Mesendoderm (in vitro differentiated cells): ENCODE measurements around the gene PCSK5.

Experiments
- DNase-seq: peaks from one replicate; pipeline ENCODE4 v3.0.0; 2013
- H2AK5ac ChIP-seq: 2 replicates; pipeline ENCODE4 v1.6.1; 2013; ENCODE audit warnings: low read length, inconsistent platforms
- H2BK120ac ChIP-seq: 2 replicates; pipeline ENCODE4 v1.6.1; 2013; ENCODE audit warnings: low read depth, mild to moderate bottlenecking, low read length, moderate library complexity, mixed read lengths
- H2BK15ac ChIP-seq: replicated peaks from 2 replicates; pipeline ENCODE4 v1.6.1; 2013; ENCODE audit warnings: low read depth, mild to moderate bottlenecking, moderate library complexity
- H2BK5ac ChIP-seq: 2 replicates; pipeline ENCODE4 v1.6.1; 2013; ENCODE audit warnings: low read length, inconsistent platforms
- H3K18ac ChIP-seq: 2 replicates; pipeline ENCODE4 v1.6.1; 2013; ENCODE audit warnings: mild to moderate bottlenecking, low read length, mixed read lengths
- H3K23ac ChIP-seq: one replicate; pipeline ENCODE4 v1.6.1; 2013; ENCODE audit warnings: low read length
- H3K27ac ChIP-seq: 2 replicates; pipeline ENCODE4 v1.5.1; 2013; ENCODE audit warnings: low read depth, mild to moderate bottlenecking, inconsistent platforms, low read length, moderate library complexity
- H3K27me3 ChIP-seq: 2 replicates; pipeline ENCODE4 v1.6.1; 2013; ENCODE audit warnings: low read length, control low read depth, mild to moderate bottlenecking, inconsistent platforms; ENCODE audit not compliant: insufficient read depth, poor library complexity
- H3K36me3 ChIP-seq: 2 replicates; pipeline ENCODE4 v1.6.1; 2013; ENCODE audit warnings: low read length, inconsistent platforms; ENCODE audit not compliant: control insufficient read depth, insufficient read depth
- H3K4ac ChIP-seq: one replicate; pipeline ENCODE4 v1.6.1; 2013; ENCODE audit warnings: low read depth, mild to moderate bottlenecking, low read length, moderate library complexity
- H3K4me1 ChIP-seq: 2 replicates; pipeline ENCODE4 v1.6.1; 2013; ENCODE audit warnings: low read depth, low read length, inconsistent platforms; ENCODE audit not compliant: control insufficient read depth
- H3K4me2 ChIP-seq: 2 replicates; pipeline ENCODE4 v1.6.1; 2013; ENCODE audit warnings: low read length
- H3K4me3 ChIP-seq: 2 replicates; pipeline ENCODE4 v1.5.1; 2013; ENCODE audit warnings: mild to moderate bottlenecking, low read length
- H3K56ac ChIP-seq: one replicate; pipeline ENCODE4 v1.6.1; 2013; ENCODE audit warnings: low read length
- H3K79me1 ChIP-seq: 2 replicates; pipeline ENCODE4 v1.6.1; 2013; ENCODE audit warnings: low read length, inconsistent platforms
- H3K79me2 ChIP-seq: 2 replicates; pipeline ENCODE4 v1.6.1; 2013; ENCODE audit warnings: mild to moderate bottlenecking, low read length; ENCODE audit not compliant: control insufficient read depth, insufficient read depth
- H3K9ac ChIP-seq: 2 replicates; pipeline ENCODE4 v1.6.1; 2013; ENCODE audit warnings: low read length, inconsistent platforms
- H4K5ac ChIP-seq: one replicate; pipeline ENCODE4 v1.6.1; 2013; ENCODE audit warnings: low read length
- H4K8ac ChIP-seq: one replicate; pipeline ENCODE4 v1.6.1; 2013; ENCODE audit warnings: low read depth, mild to moderate bottlenecking, control low read depth, low read length, moderate library complexity
- WGBS: extraction: QIAGEN DNeasy Blood & Tissue Kit; methylation state at CpG from one replicate; pipeline ENCODE4 v1.1.7; 2013; ENCODE audit warnings: low lambda C conversion rate, missing lambda C conversion rate; ENCODE audit not compliant: insufficient coverage; ENCODE audit errors: extremely low coverage; 5-methylcytosine and 5-hydroxymethylcytosine counted together

Gene PCSK5

DNA sequence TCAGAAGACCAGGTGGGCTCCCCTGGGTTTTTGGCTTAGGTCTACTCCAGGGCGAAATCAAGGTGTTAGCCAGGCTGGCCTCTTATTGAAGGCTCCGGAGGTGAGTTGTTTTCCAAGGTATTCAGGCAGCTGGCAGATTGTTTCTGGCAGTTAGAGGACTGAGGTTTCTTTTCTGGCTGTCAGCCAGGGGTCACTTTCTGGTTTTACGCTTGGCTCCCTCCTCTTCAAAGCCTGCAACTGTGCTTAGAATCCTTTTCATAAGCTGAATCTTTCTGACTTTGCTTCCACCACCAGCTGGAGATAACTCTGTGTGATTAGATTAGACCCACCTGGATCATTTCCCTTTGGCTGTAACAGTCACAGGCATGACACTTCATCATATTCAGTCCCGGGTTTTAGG lies 479.1 kb downstream of the PCSK5 start:
- DNase-seq: peak; percentile 31
- Histone ChIP-seq H3K56ac (no peak overlapping the region), H3K4me1 (no peaks in the 10 kb centered on the region), H3K18ac (no peak overlapping the region), H4K5ac (no peak overlapping the region), H3K79me1 (no peaks in the 10 kb centered on the region), H2AK5ac (no peak overlapping the region), H3K79me2 (no peaks in the 10 kb centered on the region), H2BK15ac (no peak overlapping the region), H3K4me3 (no peak overlapping the region), H3K27ac (no peak overlapping the region), H2BK5ac (no peak overlapping the region), H4K8ac (no peak overlapping the region), H3K23ac (no peak overlapping the region), H3K36me3 (no peaks in the 10 kb centered on the region), H2BK120ac (no peak overlapping the region), H3K9ac (no peak overlapping the region), H3K4me2 (no peak overlapping the region), H3K27me3 (no peaks in the 10 kb centered on the region), H3K4ac (no peak overlapping the region)
- WGBS: no CpG with 5 or more reads among the region's 4 CpGs

DNA sequence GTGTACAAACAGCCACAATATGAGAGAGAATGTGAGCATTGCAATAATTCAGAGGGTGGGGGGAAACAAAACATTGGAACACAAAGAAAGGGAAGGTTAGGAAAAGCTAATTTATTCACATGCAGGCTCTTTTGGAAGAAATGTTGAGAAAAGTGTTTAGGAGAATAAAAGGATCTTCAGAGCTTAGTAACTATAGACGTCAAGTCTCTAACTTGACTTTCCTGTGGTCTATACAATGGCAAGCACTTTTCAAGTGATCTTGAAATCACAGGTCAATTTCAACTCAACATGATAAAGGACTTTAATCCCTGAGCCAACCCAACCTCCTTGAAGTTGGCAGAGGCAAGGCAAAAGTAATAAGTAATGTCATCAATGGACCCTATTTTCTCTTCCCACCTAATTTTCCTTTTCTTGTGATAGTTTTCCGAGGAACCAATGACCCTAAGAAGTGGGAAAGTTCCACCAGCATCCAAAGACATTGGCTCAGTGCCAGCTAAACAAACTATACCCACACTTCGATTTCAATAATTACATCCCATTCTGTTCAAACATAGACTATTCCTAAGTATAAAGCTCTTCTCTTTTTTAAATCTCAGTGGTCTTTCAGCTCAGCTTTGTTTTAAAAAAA lies 480.0 kb downstream of the PCSK5 start:
- H3K4me2 ChIP-seq: no peak overlapping the region
- no peak overlapping the region for H2BK5ac ChIP-seq
- no peak overlapping the region for H3K9ac ChIP-seq
- no peak overlapping the region for H3K4me3 ChIP-seq
- no peaks in the 10 kb centered on the region for H3K79me1 ChIP-seq
- no peak overlapping the region for H3K27ac ChIP-seq
- 100% methylated on average over 1 of the region's 3 CpGs for WGBS
- H2BK120ac ChIP-seq: no peak overlapping the region
- no peak overlapping the region for H2BK15ac ChIP-seq
- H3K27me3 ChIP-seq: no peaks in the 10 kb centered on the region
- H3K18ac ChIP-seq: no peak overlapping the region
- no peak overlapping the region for H3K4ac ChIP-seq
- H3K56ac ChIP-seq: no peak overlapping the region
- H3K23ac ChIP-seq: no peak overlapping the region
- H4K8ac ChIP-seq: no peak overlapping the region
- H3K36me3 ChIP-seq: no peaks in the 10 kb centered on the region
- no peak overlapping the region for H2AK5ac ChIP-seq
- no peak overlapping the region for H4K5ac ChIP-seq
- no peaks in the 10 kb centered on the region for H3K79me2 ChIP-seq
- no peak for DNase-seq
- H3K4me1 ChIP-seq: no peaks in the 10 kb centered on the region

DNA sequence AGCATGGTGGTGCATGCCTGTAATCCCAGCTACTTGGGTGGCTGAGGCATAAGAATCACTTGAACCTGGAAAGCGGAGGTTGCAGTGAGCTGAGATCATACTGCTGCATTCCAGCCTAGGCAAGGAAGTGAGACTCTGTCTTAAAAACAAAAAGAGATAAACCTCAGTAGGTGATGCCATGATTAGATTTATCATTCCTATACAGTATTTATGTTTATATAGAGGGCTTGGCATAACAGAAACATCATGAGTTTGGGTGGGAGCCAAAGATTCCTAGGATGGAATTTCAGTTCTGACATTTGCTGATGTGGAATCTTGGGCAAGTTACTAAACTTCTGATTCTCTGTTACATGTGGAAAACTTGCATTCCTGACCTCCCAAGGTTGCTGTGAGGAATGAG lies 481.4 kb downstream of the PCSK5 start:
- Histone ChIP-seq H3K4ac (no peak overlapping the region), H3K79me2 (no peaks in the 10 kb centered on the region), H3K27ac (no peak overlapping the region), H4K5ac (no peak overlapping the region), H3K36me3 (no peaks in the 10 kb centered on the region), H3K9ac (no peak overlapping the region), H3K4me1 (no peaks in the 10 kb centered on the region), H2BK5ac (no peak overlapping the region), H3K27me3 (no peaks in the 10 kb centered on the region), H4K8ac (no peak overlapping the region), H3K4me2 (no peak overlapping the region), H3K23ac (no peak overlapping the region), H3K79me1 (no peaks in the 10 kb centered on the region), H3K18ac (no peak overlapping the region), H2BK15ac (no peak overlapping the region), H3K4me3 (no peak overlapping the region), H2BK120ac (no peak overlapping the region), H2AK5ac (no peak overlapping the region), H3K56ac (no peak overlapping the region)
- DNase-seq: peak; percentile 33
- WGBS: no CpG with 5 or more reads among the region's 1 CpG

DNA sequence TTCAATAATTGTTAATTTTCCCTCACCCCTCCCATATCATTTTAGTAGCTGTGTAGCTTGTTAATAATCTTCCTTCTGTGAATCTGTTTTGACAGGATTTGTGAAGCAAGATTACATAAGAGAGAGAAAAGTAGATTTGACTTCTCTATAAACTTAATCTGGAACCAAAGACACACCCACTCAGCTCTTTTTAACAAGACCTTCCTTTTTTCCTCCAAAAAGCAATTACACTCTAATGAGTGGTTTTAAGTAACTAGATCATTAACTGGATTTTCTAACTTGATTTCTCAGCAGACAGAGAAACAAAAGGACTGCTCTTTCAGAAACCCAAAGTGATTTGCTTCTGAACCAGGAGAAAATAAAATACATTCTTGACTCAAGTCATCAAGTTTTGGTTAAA lies 481.9 kb downstream of the PCSK5 start:
- no peaks in the 10 kb centered on the region for H3K27me3 ChIP-seq
- no peak overlapping the region for H2BK15ac ChIP-seq
- no peak overlapping the region for H4K8ac ChIP-seq
- no peak overlapping the region for H3K4me2 ChIP-seq
- H3K4me3 ChIP-seq: no peak overlapping the region
- H2AK5ac ChIP-seq: no peak overlapping the region
- H3K18ac ChIP-seq: no peak overlapping the region
- H3K79me1 ChIP-seq: no peaks in the 10 kb centered on the region
- no peak overlapping the region for H3K4ac ChIP-seq
- no peak overlapping the region for H3K23ac ChIP-seq
- H4K5ac ChIP-seq: no peak overlapping the region
- no peaks in the 10 kb centered on the region for H3K36me3 ChIP-seq
- no peaks in the 10 kb centered on the region for H3K4me1 ChIP-seq
- no peak overlapping the region for H2BK5ac ChIP-seq
- DNase-seq: no peak
- H2BK120ac ChIP-seq: no peak overlapping the region
- H3K27ac ChIP-seq: no peak overlapping the region
- no peak overlapping the region for H3K9ac ChIP-seq
- H3K79me2 ChIP-seq: no peaks in the 10 kb centered on the region
- H3K56ac ChIP-seq: no peak overlapping the region

DNA sequence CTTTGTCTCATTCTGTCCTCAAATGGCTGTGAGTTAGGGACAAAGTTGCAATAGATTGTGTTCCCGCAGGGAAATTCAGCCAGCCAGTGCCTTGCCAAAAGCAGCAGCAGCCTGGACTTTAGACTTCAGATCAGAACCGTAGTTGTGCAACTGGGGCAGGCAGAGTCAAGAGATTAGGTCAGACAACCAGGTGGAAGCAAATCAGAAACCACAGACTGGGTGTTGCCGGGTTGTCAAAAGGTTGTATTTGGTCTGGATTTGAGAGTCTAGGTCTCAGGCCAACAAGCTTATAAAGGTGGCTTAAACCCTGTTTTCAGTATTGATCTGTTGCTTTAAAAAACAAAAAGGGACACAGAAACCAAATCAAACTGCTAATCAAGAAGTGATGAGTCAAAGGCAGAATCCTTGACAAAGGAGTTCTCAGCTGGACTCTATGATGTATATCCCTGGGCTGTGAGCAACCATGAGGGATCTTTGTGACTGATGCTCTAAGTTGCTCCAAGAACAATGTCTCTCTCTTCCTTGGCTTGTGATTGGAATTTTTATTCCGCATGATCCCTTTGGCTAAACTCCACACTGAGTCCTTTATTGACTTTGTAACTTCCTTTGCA lies 482.8 kb downstream of the PCSK5 start:
- Histone ChIP-seq H3K4me1 (no peaks in the 10 kb centered on the region), H3K4ac (no peak overlapping the region), H2BK120ac (no peak overlapping the region), H3K79me1 (no peaks in the 10 kb centered on the region), H3K18ac (no peak overlapping the region), H3K56ac (no peak overlapping the region), H4K8ac (no peak overlapping the region), H3K36me3 (no peaks in the 10 kb centered on the region), H3K27me3 (no peaks in the 10 kb centered on the region), H2BK5ac (no peak overlapping the region), H2BK15ac (no peak overlapping the region), H4K5ac (no peak overlapping the region), H3K79me2 (no peaks in the 10 kb centered on the region), H3K9ac (no peak overlapping the region), H3K27ac (no peak overlapping the region), H2AK5ac (no peak overlapping the region), H3K4me3 (no peak overlapping the region), H3K4me2 (no peak overlapping the region), H3K23ac (no peak overlapping the region)
- WGBS: no CpG with 5 or more reads among the region's 4 CpGs
- no peak for DNase-seq
